GM10266 (cell line): ENCODE measurements around the gene HEATR5A.
"Not testable (repeated sequence)": the region's sequence is repeated elsewhere in the genome, so short reads cannot be mapped to it uniquely, and the experiment has no call there.

Experiments used
- DNase-seq: peaks from one replicate; pipeline ENCODE4 v3.0.0; 2012; ENCODE audit errors: extremely low spot score
- TF ChIP-seq, protein P1 (sequence below): IDR thresholded peaks from 2 replicates; pipeline ENCODE4 v1.5.1; 2012; ENCODE audit warnings: mild to moderate bottlenecking, low read depth; ENCODE audit not compliant: control insufficient read depth, insufficient read depth; ENCODE audit errors: missing control alignments

HEATR5A gene

DNA sequence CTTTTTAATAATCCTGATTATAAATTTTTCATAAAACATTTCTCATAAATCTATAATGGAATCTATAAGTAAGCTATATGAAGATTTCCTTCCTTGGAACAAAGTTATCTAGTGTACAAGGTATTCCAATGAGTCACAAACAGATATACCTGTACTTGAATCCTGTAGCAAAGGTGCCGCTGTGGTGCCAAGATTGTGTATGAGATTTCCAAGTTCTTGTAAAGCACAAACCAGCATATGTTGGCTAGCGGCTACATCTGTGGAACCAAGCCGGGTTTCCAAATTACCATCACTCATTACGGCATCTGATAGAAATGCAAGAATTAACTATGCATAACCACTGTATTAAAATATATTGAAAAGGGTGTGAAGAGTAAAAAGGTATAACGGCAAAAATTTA, 34.1 kb downstream of the HEATR5A start:
- DNase-seq = no peak
- TF ChIP-seq, protein P1, sequence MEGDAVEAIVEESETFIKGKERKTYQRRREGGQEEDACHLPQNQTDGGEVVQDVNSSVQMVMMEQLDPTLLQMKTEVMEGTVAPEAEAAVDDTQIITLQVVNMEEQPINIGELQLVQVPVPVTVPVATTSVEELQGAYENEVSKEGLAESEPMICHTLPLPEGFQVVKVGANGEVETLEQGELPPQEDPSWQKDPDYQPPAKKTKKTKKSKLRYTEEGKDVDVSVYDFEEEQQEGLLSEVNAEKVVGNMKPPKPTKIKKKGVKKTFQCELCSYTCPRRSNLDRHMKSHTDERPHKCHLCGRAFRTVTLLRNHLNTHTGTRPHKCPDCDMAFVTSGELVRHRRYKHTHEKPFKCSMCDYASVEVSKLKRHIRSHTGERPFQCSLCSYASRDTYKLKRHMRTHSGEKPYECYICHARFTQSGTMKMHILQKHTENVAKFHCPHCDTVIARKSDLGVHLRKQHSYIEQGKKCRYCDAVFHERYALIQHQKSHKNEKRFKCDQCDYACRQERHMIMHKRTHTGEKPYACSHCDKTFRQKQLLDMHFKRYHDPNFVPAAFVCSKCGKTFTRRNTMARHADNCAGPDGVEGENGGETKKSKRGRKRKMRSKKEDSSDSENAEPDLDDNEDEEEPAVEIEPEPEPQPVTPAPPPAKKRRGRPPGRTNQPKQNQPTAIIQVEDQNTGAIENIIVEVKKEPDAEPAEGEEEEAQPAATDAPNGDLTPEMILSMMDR = no peak

DNA sequence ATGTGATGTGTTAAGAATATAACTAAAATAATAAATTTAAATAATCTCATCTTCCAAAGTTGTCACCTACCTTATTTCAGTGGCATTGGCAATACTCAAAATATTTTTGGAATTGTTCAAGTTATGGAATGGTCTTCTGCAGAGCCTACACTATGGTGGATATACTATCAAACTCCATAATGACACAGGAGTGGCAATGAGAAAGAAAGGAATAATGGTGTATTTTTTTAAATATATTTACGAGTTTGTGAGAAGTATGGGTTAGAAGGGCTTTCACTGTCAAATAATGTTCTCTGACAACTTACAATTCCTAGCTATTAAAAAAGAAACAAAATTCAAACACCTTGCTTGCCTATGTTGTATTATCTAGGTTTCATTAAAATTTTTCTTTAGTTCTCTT, 38.1 kb downstream of the HEATR5A start:
- TF ChIP-seq, protein P1 = no peak
- no peak for DNase-seq

DNA sequence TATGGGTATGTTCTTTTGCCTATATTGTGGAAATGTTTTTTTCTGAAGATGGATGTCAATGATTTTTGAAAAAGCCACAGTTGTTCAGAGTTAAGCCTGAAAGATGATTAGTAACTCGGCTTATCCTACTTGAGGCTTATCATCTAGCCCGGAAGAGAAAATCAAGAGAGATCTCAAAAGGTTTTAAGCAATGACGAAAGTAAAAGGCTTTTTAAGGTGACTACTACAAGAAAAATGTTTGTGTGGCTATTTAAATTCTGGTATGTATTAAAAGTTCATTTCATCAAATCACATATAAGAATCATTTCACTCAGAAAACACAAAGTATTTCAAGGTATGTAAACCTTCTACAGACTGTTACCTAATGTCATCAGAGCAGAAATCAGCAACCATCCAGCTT, 40.2 kb downstream of the HEATR5A start:
- DNase-seq = no peak
- TF ChIP-seq, protein P1 = no peak

DNA sequence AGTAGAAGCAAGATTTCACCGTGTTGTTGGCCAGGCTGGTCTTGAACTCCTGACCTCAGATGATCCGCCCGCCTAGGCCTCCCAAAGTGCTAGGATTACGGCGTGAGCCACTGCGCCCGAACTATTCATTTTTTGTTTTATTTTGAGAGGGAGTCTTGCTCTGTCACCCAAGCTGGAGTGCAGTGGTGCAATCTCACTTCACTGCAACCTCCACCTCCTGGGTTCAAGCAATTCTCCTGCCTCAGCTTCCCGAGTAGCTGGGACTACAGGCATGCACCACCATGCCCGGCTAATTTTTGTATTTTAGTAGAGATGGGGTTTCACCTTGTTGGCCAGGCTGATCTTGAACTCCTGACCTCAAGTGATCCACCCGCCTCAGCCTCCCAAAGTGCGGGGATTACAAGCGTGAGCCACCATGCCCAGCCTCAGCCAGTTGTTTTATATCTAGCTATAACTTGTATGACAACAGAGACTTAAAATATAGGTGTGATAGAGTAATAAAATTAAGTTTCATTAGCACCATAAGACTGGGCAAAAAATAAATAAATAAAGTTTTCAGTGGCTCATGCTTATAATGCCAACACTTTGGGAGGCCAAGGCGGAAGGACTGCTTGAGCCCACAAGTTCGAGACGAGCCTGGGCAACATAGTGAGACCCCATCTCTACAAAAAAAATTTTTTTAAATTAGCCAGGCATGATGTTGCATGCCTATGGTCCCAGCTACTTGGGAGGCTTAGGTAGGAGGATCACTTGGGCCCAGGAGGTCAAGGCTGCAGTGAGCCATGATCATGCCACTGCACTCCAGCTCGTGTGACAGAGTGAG, 41.0 kb downstream of the HEATR5A start:
- not testable (repeated sequence) for DNase-seq

DNA sequence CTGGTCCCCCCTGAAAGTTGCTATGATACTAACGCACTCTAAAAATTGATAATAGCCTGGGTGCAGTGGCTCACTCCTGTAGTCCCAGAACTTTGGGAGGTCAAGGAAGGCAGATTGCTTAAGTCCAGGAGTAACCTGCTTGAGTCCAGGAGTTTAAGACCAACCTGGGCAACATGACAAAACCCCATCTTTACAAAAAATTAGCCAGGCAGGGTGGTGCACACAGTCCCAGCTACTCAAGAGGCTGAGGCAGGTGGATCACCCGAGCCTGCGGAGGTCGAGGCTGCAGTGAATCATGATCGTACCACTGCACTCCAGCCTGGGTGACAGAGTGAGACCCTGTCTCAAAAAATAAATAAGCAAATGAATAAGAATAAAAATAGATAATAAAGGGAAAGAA, 42.9 kb downstream of the HEATR5A start:
- TF ChIP-seq, protein P1 = no peak
- DNase-seq = no peak

DNA sequence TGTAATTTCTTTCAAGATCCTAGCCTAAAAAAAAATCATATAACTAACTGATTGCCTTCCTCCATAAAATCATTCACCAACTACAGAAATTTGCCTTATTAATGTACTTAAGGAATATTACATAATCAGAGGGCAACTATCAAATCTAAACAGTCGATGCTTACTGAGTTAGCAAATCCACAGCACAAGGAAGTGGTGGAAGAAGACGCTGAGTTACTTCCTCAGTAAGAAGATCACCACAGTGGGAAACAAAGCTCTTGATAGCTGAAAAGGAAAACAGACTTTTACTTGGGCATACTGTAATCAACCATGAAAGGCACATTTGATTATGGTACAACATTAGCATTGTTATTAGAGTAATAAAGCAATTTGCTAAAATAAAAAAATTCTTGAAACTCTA, 48.7 kb downstream of the HEATR5A start:
- DNase-seq = no peak
- TF ChIP-seq, protein P1 = no peak

DNA sequence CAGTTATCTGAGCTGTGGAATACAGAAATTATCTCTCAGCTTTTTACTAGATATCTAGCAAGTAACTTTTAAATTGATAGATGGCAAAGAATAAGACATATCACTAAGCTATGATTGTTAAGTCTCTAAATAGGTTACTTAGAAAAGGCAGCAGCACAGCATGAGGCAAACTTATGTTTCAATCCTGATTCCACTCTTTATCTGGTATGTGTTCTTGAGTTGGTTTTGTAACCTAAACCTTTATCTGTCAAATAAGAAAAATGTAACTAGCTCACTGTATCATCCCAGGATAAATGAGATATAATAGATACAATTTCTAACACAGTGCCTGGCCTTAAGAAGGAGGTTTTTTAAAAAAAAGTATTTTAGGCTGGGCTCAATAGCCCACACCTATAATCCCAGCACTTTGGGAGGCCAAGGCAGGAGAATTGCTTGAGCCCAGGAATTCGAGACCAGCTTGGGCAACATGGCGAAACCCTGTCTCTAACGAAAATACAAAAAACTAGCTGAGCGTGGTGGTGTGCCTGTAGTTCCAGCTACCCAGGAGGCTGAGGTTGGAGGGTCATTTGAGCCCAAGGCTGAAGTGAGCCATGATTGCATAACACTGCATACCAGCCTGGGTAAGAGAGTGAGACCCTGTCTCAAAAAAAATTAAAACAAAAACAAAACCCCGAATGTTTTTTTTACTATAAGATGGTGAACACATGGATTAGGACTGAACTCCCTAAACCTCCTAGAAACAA, 56.8 kb downstream of the HEATR5A start:
- TF ChIP-seq, protein P1 = no peak
- DNase-seq = no peak
